Measurements from ENCODE around the gene KAZN.

KAZN gene

DNA sequence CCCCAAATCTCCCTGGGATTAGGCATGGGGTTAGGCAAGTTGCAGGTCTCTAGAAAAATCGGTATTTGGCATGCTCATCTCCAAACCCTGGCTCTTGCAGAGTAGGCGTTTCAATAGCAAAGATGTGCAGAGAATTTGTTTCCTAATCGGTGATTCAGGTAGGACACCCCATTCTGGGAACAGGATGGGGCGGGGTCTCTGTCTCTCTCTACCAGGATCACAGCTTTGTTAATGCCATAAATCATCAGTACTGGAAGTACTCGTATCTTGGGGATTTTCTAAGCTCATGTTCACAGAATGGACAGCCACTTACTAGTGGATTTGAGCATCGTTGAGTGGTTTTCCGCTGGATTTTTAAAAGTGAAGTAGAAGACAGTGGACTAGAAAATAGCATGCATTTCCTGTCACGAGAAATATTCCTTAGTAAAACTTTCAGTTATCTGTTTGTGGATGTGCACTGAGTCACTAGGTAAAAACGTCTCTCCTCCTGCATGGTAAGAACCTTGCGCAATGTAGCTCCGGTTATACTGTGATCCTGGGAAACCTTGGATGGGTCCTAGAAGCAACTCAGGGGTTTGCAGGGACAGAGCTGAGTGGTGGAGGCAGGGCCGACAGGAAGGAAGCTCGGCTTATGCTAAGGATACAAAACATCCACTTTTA, 560.2 kb downstream of the KAZN start:
- no peak overlapping the region for H3K4me3 ChIP-seq (ENCODE audit: low read depth, low read length)

DNA sequence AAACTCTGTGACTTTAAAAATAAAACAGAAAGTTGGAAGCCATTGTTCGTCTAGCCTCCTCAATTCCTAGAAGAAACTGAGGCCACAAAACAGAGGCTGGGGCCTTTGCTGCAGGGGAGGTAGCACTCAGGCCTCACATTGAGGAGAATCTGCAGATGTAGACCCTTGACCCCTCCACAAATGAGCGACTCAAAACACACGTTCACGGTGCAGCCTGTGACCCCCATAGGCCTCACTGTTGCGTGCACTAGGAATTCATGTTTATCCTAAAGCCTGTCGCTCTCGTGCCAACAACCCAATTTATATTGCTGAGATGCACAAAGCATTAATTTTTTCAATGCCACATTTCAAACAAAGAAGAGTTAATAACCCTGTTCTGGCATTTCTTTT, 560.7 kb downstream of the KAZN start:
- no peak overlapping the region for H3K4me3 ChIP-seq (ENCODE audit: low read depth, low read length)

DNA sequence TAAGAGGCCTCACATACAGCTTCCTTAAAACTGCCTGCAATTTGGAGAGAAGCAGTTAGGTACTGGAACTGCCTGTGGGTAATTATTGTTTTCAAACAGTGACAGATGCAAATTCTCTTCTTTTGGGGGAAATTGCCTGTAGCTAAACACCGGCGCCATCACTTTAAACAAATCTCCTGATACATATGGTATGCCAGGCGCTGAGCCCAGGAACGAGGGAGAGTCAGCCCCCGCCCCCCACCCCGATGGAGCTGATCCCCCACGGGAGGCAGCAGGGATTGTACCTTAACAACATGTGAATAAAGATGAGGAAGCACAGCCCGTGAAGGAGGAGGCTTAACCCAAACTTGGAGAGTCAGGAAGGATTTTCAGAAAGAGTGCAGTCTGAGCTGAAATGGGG, 562.1 kb downstream of the KAZN start:
- H3K4me3 ChIP-seq (ENCODE audit: low read depth, low read length): no peak overlapping the region

DNA sequence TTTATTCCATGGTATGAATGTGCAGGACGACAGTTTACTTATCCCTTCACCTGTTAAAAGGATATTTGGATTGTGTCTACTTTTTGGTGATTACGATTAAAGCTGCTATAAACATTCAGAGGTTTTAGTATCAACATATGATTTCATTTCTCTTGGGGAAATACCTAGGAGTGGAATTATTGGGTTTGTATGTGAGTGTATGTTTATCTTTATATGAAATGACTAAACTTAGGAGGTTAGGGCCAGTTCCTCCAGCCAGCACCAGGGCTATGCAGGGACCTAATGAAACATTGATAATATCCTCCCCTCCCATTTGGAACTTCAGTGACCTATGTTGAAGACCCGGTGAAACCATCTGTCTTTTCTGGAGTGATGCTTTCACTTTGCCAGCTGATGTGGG, 568.9 kb downstream of the KAZN start:
- no peak overlapping the region for H3K4me3 ChIP-seq (ENCODE audit: low read depth, low read length)
